ENCODE measurements around the gene ADGRG6. TPM values are rescaled to one million over a fixed set of nuclear protein-coding genes. Genes with fewer than 3 reads are reported as not detected.
"Not testable (repeated sequence)": the region's sequence is repeated elsewhere in the genome, so short reads cannot be mapped to it uniquely, and the experiment has no call there.

The ADGRG6 gene
- total and polyA plus RNA-seq, 2 donors from 2014 or later = 2.6 to 32.8 TPM

- no peak overlapping the region for H3K27ac ChIP-seq (ENCODE audit: low read depth in 2 of 2, low read length in 2 of 2)
- no peak for FAIRE-seq
- TF ChIP-seq CTCF (IDR thresholded peaks at IDR 0.05; ENCODE audit: borderline replicate concordance, extremely low read depth, insufficient read depth) = no peak
These were observed 119.7 kb downstream of the ADGRG6 start for GRCh38 chr6:142421285-142422117.

GRCh38 chr6:142426444-142427132 is 124.8 kb downstream of the ADGRG6 start:
- H3K27me3 ChIP-seq (ENCODE audit: control insufficient read depth, insufficient read depth, low read length); H3K4me1 ChIP-seq (ENCODE audit: control insufficient read depth in 2 of 3, insufficient read depth in 2 of 3, low read depth in 1 of 3, low read length in 3 of 3); H3K4me3 ChIP-seq (ENCODE audit: low read length in 3 of 3); intact Hi-C loops (cut with DNase I); H3K36me3 ChIP-seq (ENCODE audit: control insufficient read depth in 2 of 3, insufficient read depth in 3 of 3, low read length in 3 of 3); FAIRE-seq; DNase-seq; H3K9ac ChIP-seq (ENCODE audit: low read length in 3 of 3); H3K9me3 ChIP-seq (ENCODE audit: control insufficient read depth in 2 of 3, insufficient read depth in 1 of 3, low read length in 3 of 3); H3K27ac ChIP-seq (ENCODE audit: low read depth in 2 of 2, low read length in 2 of 2): not testable (repeated sequence)

More at GRCh38 chr6:142421285-142422117, 119.7 kb downstream of the ADGRG6 start:
- DNase-seq = no peak
- Histone ChIP-seq H3K4me3 (ENCODE audit: low read length in 3 of 3) (no peak overlapping the region), H3K9me3 (ENCODE audit: control insufficient read depth in 2 of 3, insufficient read depth in 1 of 3, low read length in 3 of 3) (no peaks in the 10 kb centered on the region), H3K4me1 (ENCODE audit: control insufficient read depth in 2 of 3, insufficient read depth in 2 of 3, low read depth in 1 of 3, low read length in 3 of 3) (no peaks in the 10 kb centered on the region), H3K27me3 (ENCODE audit: control insufficient read depth, insufficient read depth, low read length) (no peaks in the 10 kb centered on the region), H3K36me3 (ENCODE audit: control insufficient read depth in 2 of 3, insufficient read depth in 3 of 3, low read length in 3 of 3) (no peaks in the 10 kb centered on the region), H3K9ac (ENCODE audit: low read length in 3 of 3) (no peak overlapping the region)
- intact Hi-C loops (cut with DNase I) = no loop called here

DNA sequence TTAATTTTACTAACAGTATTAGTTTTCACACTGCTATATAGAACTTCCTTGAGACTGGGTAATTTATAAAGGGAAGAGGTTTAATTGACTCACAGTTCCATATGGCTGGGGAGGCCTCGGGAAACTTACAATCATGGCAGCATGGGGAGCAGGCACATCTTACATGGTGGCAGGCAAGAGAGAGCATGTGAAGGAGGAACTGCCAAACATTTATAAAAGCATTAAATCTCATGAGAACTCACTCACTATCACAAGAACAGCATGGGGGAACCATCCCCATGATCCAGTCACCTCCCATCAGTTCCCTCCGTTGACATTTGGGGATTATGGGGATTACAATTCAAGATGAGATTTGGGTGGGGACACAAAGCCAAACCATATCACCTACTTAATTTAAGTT is 126.7 kb downstream of the ADGRG6 start:
- DNase-seq; H3K4me3 ChIP-seq (ENCODE audit: low read length in 3 of 3); H3K27me3 ChIP-seq (ENCODE audit: control insufficient read depth, insufficient read depth, low read length); H3K9me3 ChIP-seq (ENCODE audit: control insufficient read depth in 2 of 3, insufficient read depth in 1 of 3, low read length in 3 of 3); H3K4me1 ChIP-seq (ENCODE audit: control insufficient read depth in 2 of 3, insufficient read depth in 2 of 3, low read depth in 1 of 3, low read length in 3 of 3); H3K9ac ChIP-seq (ENCODE audit: low read length in 3 of 3); FAIRE-seq; intact Hi-C loops (cut with DNase I); H3K36me3 ChIP-seq (ENCODE audit: control insufficient read depth in 2 of 3, insufficient read depth in 3 of 3, low read length in 3 of 3); H3K27ac ChIP-seq (ENCODE audit: low read depth in 2 of 2, low read length in 2 of 2): not testable (repeated sequence)

DNA sequence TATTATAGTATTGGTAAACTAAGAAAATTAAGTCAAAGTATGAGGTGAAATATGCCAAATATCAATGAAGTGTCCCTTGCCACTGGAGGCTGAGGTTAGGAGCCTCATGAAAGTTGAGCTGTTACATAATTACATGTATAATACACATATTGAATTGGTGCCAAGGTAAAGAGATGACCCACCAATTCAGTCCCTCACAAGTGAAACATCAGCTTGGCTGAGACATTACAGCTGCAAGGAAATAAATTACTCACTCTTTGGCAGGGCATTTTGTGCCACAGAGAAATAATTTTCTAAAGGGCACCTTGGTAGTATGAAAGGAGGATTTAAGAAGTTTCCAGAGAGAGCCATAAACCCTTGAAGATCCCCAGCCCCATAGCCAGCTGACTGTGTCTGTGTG is 127.4 kb downstream of the ADGRG6 start:
- Histone ChIP-seq H3K4me1 (ENCODE audit: control insufficient read depth in 2 of 3, insufficient read depth in 2 of 3, low read depth in 1 of 3, low read length in 3 of 3) (no peaks in the 10 kb centered on the region), H3K27me3 (ENCODE audit: control insufficient read depth, insufficient read depth, low read length) (no peaks in the 10 kb centered on the region), H3K27ac (ENCODE audit: low read depth in 2 of 2, low read length in 2 of 2) (no peak overlapping the region), H3K9me3 (ENCODE audit: control insufficient read depth in 2 of 3, insufficient read depth in 1 of 3, low read length in 3 of 3) (no peaks in the 10 kb centered on the region), H3K36me3 (ENCODE audit: control insufficient read depth in 2 of 3, insufficient read depth in 3 of 3, low read length in 3 of 3) (no peaks in the 10 kb centered on the region), H3K9ac (ENCODE audit: low read length in 3 of 3) (no peak overlapping the region), H3K4me3 (ENCODE audit: low read length in 3 of 3) (no peak overlapping the region)
- no peak for TF ChIP-seq CTCF (IDR thresholded peaks at IDR 0.05; ENCODE audit: borderline replicate concordance, extremely low read depth, insufficient read depth)
- intact Hi-C loops (cut with DNase I) = no loop called here
- DNase-seq (no peak), FAIRE-seq (no peak)

All from kidney (tissue), 14 donors.